CD14-positive monocyte (primary cell): Measurements from ENCODE around the gene IL21R. TPM values are rescaled to one million over a fixed set of nuclear protein-coding genes. Genes with fewer than 3 reads are reported as not detected.

ENCODE experiments used
- DNase-seq, 3 donors: peaks; one replicate each; pipeline ENCODE4 v3.0.0-alpha.2; 2011 to 2022
- H2AFZ ChIP-seq: 2 replicates; pipeline ENCODE4 v1.6.0; 2012; ENCODE audit warnings: mild to moderate bottlenecking, low read depth, low read length, inconsistent platforms; ENCODE audit not compliant: insufficient read depth, poor library complexity, severe bottlenecking
- H3K27ac ChIP-seq, 2 donors: 1 replicate in 1 of 2; 2 replicates in 1 of 2; pipeline ENCODE4 v1.5.1; 2012 to 2013; ENCODE audit warnings: low read length in 2 of 2, control low read depth in 1 of 2, inconsistent platforms in 1 of 2, low read depth in 1 of 2, mild to moderate bottlenecking in 1 of 2
- H3K27me3 ChIP-seq, 2 donors: one replicate each; pipeline versions ENCODE4 v1.6.0 to v1.6.1; 2011 to 2013; ENCODE audit warnings: low read length in 2 of 2; ENCODE audit not compliant: control insufficient read depth in 2 of 2, insufficient read depth in 2 of 2
- H3K36me3 ChIP-seq, 2 donors: replicated peaks in 1 of 2; 1 replicate in 1 of 2; 2 replicates in 1 of 2; pipeline versions ENCODE4 v1.5.1 to v1.6.1; 2012 to 2013; ENCODE audit warnings: low read length in 2 of 2, control low read depth in 1 of 2, inconsistent platforms in 1 of 2, mild to moderate bottlenecking in 1 of 2; ENCODE audit not compliant: insufficient read depth in 2 of 2, control insufficient read depth in 1 of 2
- H3K4me1 ChIP-seq, 2 donors: 1 replicate in 1 of 2; 2 replicates in 1 of 2; pipeline versions ENCODE4 v1.5.1 to v1.6.1; 2012 to 2013; ENCODE audit warnings: low read length in 2 of 2, control low read depth in 1 of 2, inconsistent platforms in 1 of 2, mild to moderate bottlenecking in 1 of 2, moderate library complexity in 1 of 2; ENCODE audit not compliant: insufficient read depth in 2 of 2, control insufficient read depth in 1 of 2
- H3K4me2 ChIP-seq: replicated peaks from 2 replicates; pipeline ENCODE3; 2012; ENCODE audit warnings: low read length, moderate library complexity, mild to moderate bottlenecking; ENCODE audit not compliant: poor library complexity, severe bottlenecking; ENCODE audit errors: extremely low read depth
- H3K4me3 ChIP-seq, 3 experiments: fragments of 200-600 bp in 1 of 3; sonication (generic) in 1 of 3; replicated peaks in 1 of 3; 1 replicate in 2 of 3; 2 replicates in 1 of 3; pipeline ENCODE4 v1.5.1; 2011 to 2013; ENCODE audit warnings: low read length in 3 of 3, mild to moderate bottlenecking in 3 of 3, control low read depth in 2 of 3, low read depth in 2 of 3, inconsistent platforms in 1 of 3, moderate library complexity in 1 of 3
- H3K79me2 ChIP-seq: 2 replicates; pipeline ENCODE4 v1.6.0; 2012; ENCODE audit warnings: mild to moderate bottlenecking, control low read depth, inconsistent platforms, low read length, moderate library complexity; ENCODE audit not compliant: insufficient read depth
- H3K9ac ChIP-seq: 2 replicates; pipeline ENCODE4 v1.6.0; 2017; ENCODE audit warnings: low read length, mild to moderate bottlenecking; ENCODE audit not compliant: insufficient read depth, poor library complexity, severe bottlenecking
- H3K9me3 ChIP-seq, 2 donors: replicated peaks in 1 of 2; 1 replicate in 1 of 2; 2 replicates in 1 of 2; pipeline versions ENCODE4 v1.5.1 to v1.6.1; 2012 to 2013; ENCODE audit warnings: low read length in 2 of 2, control low read depth in 1 of 2; ENCODE audit not compliant: control insufficient read depth in 1 of 2, insufficient read depth in 1 of 2
- H4K20me1 ChIP-seq: 2 replicates; pipeline ENCODE4 v1.6.0; 2012; ENCODE audit warnings: mild to moderate bottlenecking, low read length, control low read depth, moderate library complexity; ENCODE audit not compliant: insufficient read depth
- H3K27ac Mint-ChIP-seq, 7 donors: one replicate each; pipeline ENCODE4 v1.8.0; 2020; ENCODE audit warnings: mild to moderate bottlenecking in 7 of 7, mixed read lengths in 7 of 7, moderate library complexity in 6 of 7, inconsistent platforms in 2 of 7
- H3K27me3 Mint-ChIP-seq, 3 donors: one replicate each; pipeline ENCODE4 v1.8.0; 2021 to 2022; ENCODE audit warnings: low read depth in 3 of 3, mild to moderate bottlenecking in 3 of 3, mixed read lengths in 3 of 3, moderate library complexity in 3 of 3, inconsistent platforms in 1 of 3
- H3K36me3 Mint-ChIP-seq, 2 donors: one replicate each; pipeline ENCODE4 v1.8.0; 2020; ENCODE audit warnings: mixed read lengths in 2 of 2, inconsistent platforms in 1 of 2, mild to moderate bottlenecking in 1 of 2
- H3K4me1 Mint-ChIP-seq: one replicate; pipeline ENCODE4 v1.8.0; 2020; ENCODE audit warnings: mild to moderate bottlenecking, mixed read lengths
- H3K4me3 Mint-ChIP-seq, 2 donors: one replicate each; pipeline ENCODE4 v1.8.0; 2020; ENCODE audit warnings: mild to moderate bottlenecking in 2 of 2, mixed read lengths in 2 of 2, moderate library complexity in 1 of 2
- H3K9me3 Mint-ChIP-seq, 7 donors: one replicate each; pipeline ENCODE4 v1.8.0; 2020 to 2022; ENCODE audit warnings: mixed read lengths in 7 of 7, mild to moderate bottlenecking in 6 of 7, moderate library complexity in 6 of 7, inconsistent platforms in 2 of 7
- CTCF ChIP-seq: fragments of 200-600 bp; IDR thresholded peaks from one replicate; pipeline ENCODE4 v1.8.0; 2022; ENCODE audit warnings: antibody characterized with exemption, mild to moderate bottlenecking
- WGBS: methylation state at CpG from one replicate; pipeline ENCODE4 v1.1.5; 2013; ENCODE audit warnings: missing lambda C conversion rate; ENCODE audit not compliant: insufficient coverage; 5-methylcytosine and 5-hydroxymethylcytosine counted together
- intact Hi-C, 2 donors: fragments of 100-400 bp; cut with micrococcal nuclease; formaldehyde crosslinking; loops; one replicate each; pipeline versions ENCODE4 v1.15.0 to v1.15.1; 2023
- polyA plus RNA-seq, 3 donors: library from polyadenylated mRNA; depleted of rRNA in 1 of 3; unstranded in 2 of 3; stranded (reverse) in 1 of 3; fragments of 300-500 nt in 2 of 3; fragments of >200 nt in 1 of 3; fragmentation: Illumina TruSeq in 2 of 3; gene quantifications; 1 replicate in 2 of 3; 2 replicates in 1 of 3; pipeline ENCODE4 v1.2.3, GENCODE V29; 2012 to 2021

IL21R gene
- polyA plus RNA-seq, 3 donors = 1.0 to 1.7 (median 1.4) TPM

DNA sequence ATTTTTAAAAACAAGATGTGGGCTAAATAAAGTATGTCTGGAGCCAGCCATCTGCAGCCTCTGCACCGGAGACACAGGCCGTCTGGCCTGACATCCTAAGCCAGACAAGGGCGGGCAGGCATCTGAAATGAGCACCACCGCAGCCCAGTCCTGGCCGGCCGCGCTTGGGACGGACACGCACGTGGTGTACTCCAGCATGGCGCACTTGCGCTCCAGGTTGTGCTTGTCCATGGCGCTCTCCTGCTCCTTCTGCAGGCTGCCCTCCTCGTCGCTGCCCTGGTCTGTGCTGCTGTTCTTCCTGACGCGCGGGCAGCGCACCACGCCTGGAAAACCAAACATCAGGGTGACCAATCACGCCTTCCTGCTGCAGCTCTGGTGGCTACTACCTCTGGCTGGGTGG is 87.4 kb downstream of the IL21R start:
- Histone ChIP-seq H3K9ac (no peak overlapping the region), H3K79me2 (no peaks in the 10 kb centered on the region), H3K27me3 (no peaks in the 10 kb centered on the region), H3K9me3 (no peaks in the 10 kb centered on the region), H3K4me2 (no peak overlapping the region), H3K36me3 (peaks cover 94 to 100% of the 10 kb centered on the region in 2 donors), H3K27ac (no peak overlapping the region), H4K20me1 (no peaks in the 10 kb centered on the region), H2AFZ (no peak overlapping the region), H3K4me3 (no peak overlapping the region), H3K4me1 (no peaks in the 10 kb centered on the region)
- Mint-ChIP-seq H3K36me3 (peaks cover 86 to 98% of the 10 kb centered on the region in 2 donors), H3K9me3 (peaks cover 0 to 2% (median 0%) of the 10 kb centered on the region in 7 donors), H3K4me3 (no peak overlapping the region), H3K4me1 (no peaks in the 10 kb centered on the region), H3K27ac (peak overlapping the region in 1 of 7 donors; percentile 37), H3K27me3 (no peaks in the 10 kb centered on the region)
- 99% methylated on average over 21 of the region's 21 CpGs for WGBS
- no peak for DNase-seq
- no peak for TF ChIP-seq CTCF
- intact Hi-C loops = no loop called here

- Mint-ChIP-seq H3K36me3 (peaks cover 86 to 98% of the 10 kb centered on the region in 2 donors), H3K27ac (peak overlapping the region in 1 of 7 donors; percentile 37), H3K9me3 (peaks cover 0 to 2% (median 0%) of the 10 kb centered on the region in 7 donors), H3K4me3 (no peak overlapping the region), H3K4me1 (no peaks in the 10 kb centered on the region), H3K27me3 (no peaks in the 10 kb centered on the region)
- Histone ChIP-seq H3K4me3 (no peak overlapping the region), H3K79me2 (no peaks in the 10 kb centered on the region), H2AFZ (no peak overlapping the region), H3K4me1 (no peaks in the 10 kb centered on the region), H3K9ac (no peak overlapping the region), H3K27ac (no peak overlapping the region), H3K36me3 (peaks cover 94 to 100% of the 10 kb centered on the region in 2 donors), H4K20me1 (no peaks in the 10 kb centered on the region), H3K27me3 (no peaks in the 10 kb centered on the region), H3K9me3 (no peaks in the 10 kb centered on the region), H3K4me2 (no peak overlapping the region)
- DNase-seq = no peak
- no peak for TF ChIP-seq CTCF
- 100% methylated on average over 7 of the region's 7 CpGs for WGBS
- intact Hi-C loops = no loop called here
Measured at GRCh38 chr16:27489906-27490305, 87.9 kb downstream of the IL21R start.
